ENCODE measurements around the gene OSBPL2.

The OSBPL2 gene

DNA sequence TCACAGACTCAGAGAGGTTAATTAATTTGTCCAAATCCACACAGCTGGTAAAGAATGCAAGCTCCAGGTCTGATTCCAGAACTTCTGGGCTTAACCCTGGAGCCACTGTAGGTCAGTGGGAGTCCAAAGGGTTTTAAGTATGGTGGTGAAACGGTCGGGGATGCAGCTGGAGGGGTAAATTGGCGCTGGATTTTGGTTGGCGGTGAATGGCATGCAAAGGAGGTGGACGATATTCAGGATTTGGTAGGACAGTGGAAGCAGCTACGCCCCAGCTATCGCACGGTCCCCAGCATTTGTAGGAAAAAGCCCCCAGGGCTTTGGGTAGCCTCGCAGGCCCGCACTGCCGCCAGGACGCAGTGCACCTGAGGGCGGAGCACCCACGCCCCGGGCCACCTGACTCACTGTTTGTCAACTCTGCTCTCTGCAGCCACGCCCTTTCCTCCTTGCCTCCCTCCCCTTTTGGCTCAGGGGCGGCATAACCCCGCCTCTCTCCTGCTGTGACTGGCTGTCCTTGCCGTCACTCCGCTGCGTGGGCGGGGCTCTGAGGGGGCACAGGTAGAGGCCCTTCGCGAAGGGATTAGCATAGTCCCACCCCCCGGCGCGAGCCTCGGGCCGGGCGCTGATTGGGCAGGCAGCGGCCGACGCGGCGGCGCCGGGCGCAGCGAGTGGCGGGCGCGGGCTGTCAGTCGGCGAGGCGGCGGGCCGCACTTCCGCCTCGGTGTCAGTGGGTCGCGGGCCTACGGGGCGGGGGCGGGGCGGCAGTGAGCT is at the start of gene OSBPL2:
OSBPL2 (plus strand) TSS at position 721 of the 768 bp plus-strand sequence. CDS start 17,664 bp downstream, outside the sequence.
- DNase-seq (ENCODE audit: low spot score): peak; percentile 100

GRCh38 chr20:62190639-62191411 is 47.5 kb upstream of the OSBPL2 start:
- DNase-seq (ENCODE audit: low spot score): no peak

- no peak for DNase-seq (ENCODE audit: low spot score)
These were observed 46.4 kb upstream of the OSBPL2 start for GRCh38 chr20:62191781-62192559.

- no peak for DNase-seq (ENCODE audit: low spot score)
These were observed 45.7 kb upstream of the OSBPL2 start for GRCh38 chr20:62192635-62193034.

- no peak for DNase-seq (ENCODE audit: low spot score)
These were observed 45.0 kb upstream of the OSBPL2 start for GRCh38 chr20:62193079-62194025.

DNA sequence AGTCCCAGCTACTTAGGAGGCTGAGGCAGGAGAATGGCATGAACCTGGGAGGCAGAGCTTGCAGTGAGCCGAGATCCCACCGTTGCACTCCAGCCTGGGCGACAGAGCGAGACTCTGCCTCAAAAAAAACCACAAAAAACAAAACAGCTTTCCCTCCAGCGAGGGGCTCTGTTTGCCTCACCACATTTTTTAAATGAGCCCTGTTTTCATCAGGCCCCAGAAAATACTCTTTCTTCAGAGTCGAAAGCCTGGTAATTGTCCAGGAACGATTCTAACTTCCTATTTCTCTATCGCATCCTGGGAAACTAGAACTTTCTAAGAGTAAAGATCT is 43.3 kb upstream of the OSBPL2 start:
- no peak for DNase-seq (ENCODE audit: low spot score)

GRCh38 chr20:62195736-62196135 is 42.6 kb upstream of the OSBPL2 start:
- no peak for DNase-seq (ENCODE audit: low spot score)

GRCh38 chr20:62196286-62196685 is 42.0 kb upstream of the OSBPL2 start:
- DNase-seq (ENCODE audit: low spot score): no peak

DNA sequence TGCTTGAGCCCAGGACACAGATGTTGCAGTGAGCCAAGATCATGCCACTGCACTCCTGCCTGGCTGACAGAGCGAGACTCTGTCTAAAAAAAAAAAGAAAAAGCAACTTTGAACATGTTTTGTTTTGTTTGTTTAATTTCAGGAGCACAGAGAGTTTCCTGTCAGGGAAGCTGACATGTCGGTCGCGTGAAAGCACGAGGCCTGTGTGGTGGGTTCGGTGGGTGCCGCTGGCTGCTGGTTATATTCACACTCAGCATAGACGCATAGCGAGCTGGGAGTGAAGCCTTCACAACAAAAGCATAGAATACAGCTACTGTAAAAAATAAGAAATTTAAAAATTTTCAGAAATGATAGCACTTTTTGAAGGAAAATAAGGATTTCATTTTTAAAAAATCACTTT is 41.0 kb upstream of the OSBPL2 start:
- DNase-seq (ENCODE audit: low spot score): no peak

DNA sequence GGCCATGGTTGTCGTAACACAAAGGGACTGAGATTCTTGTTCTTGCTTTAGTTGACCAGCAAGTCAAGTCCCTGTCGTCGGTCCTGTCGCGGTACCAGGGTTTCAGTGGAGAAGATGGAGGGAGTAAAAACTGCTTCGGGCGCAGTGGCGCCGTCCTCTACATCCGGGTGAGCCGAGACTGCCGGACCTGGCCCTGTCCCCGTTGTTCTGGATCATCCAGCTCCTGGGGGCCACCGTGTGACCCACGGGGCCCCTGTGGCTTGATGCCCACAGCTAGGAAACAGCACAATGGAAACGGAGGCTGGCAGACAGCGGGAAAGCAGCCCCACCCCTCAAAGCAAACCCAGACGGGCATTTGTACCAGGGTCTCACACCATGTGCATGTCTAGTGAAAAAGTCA is 40.5 kb upstream of the OSBPL2 start:
- DNase-seq (ENCODE audit: low spot score): no peak

DNA sequence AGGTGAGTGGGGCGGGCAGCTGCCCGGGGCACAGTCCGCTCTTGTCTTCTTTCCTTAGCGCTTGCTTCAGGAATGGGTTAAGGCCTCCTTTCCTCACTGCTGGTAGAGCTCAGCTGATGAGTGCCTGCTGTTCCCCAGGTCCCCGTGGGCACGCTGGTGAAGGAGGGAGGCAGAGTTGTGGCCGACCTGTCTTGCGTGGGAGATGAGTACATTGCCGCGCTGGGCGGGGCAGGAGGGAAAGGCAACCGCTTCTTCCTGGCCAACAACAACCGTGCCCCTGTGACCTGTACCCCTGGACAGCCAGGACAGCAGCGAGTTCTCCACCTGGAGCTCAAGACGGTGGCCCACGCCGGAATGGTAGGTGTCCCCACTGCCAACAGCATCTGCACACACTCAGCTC is 39.8 kb upstream of the OSBPL2 start:
- no peak for DNase-seq (ENCODE audit: low spot score)

GRCh38 chr20:62198931-62199330 is 39.4 kb upstream of the OSBPL2 start:
- no peak for DNase-seq (ENCODE audit: low spot score)

DNA sequence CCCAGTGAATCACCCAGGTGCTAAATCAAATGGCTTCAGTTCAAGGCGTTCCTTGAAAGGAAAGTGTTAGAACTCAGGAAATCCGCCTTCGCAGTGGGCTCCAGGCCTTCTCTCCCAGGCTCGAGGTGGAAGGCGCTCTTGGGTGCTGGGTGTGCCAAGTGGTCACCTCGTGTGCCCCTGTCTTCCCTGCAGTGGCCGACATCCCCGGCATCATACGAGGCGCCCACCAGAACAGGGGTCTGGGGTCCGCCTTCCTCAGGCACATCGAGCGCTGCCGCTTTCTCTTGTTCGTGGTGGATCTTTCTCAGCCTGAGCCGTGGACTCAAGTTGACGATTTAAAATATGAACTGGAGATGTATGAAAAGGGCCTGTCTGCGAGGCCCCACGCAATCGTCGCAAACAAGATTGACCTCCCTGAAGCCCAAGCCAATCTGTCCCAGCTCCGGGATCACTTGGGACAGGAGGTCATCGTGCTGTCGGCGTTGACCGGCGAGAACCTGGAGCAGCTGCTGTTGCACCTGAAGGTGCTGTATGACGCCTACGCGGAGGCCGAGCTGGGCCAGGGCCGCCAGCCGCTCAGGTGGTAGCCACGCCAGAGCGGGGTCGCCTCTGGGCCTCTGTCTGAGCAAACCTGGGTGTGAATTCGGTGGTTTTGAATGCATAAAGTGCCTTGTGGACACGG is 37.7 kb upstream of the OSBPL2 start:
- no peak for DNase-seq (ENCODE audit: low spot score)

GRCh38 chr20:62201173-62202082 is 36.9 kb upstream of the OSBPL2 start:
- no peak for DNase-seq (ENCODE audit: low spot score)

GRCh38 chr20:62202083-62202395 is 36.3 kb upstream of the OSBPL2 start:
- DNase-seq (ENCODE audit: low spot score): no peak

DNA sequence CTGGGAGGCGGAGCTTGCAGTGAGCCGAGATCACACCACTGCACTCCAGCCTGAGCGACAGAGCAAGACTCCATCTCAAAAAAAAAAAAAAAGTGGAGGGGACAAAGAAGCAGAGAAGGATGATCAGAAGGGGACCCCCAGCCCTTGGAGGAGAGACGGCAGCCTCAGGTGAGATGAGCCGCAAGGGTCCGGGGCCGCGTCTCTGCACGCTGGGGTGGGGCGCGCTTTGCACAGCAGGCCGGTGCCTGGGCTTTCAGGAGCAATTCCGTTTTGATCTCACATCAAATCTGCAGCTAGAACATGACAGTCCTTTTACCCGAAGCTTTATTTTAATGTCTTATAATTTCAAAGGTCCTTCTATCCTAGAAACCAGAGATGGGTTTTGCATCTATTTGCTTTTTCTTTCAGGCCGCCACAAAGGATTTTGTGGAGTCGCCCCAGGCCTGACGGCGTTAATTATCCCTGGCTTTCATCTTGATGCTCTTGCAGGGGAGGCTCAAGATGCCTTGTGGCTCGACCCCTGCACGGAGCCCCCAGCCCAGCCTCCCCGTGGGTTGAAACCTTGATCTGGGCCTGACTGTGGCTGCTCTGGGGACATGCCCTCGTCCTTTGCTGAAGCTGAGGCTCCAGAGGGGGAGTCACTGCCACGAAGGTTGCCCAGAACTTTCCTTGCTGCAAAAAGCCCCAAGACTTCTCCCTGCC is 35.5 kb upstream of the OSBPL2 start:
- no peak for DNase-seq (ENCODE audit: low spot score)

DNA sequence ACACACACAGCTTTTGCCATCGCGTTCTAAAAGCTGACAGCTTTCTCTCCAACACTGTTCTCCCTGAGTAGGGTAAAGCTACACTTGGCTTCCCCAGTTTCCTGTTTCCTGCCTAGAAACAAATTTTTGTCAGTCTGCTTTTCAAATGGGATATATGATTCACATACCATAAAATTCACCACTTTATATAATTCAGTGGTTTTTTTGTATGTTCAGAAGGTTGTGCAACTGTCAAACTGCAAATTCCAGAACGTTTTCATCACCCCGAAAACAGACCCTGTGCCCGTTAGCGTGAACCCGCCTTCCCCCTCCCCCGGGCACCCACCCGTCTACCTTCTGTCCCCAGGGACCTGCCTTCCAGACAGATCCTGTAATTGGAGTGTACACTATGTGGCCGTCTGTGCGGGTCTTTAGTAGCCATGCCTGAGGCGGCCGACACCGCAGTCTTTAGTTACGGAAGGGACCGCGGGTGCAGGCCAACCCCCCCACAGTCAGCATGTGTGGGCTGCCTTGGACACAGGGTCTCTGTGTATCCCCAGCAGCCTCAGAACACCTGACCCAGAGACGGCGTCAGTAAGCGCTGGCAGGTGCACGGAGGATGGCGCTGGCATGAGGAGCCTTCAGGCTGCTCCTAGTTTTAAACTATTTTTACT is 34.8 kb upstream of the OSBPL2 start:
- no peak for DNase-seq (ENCODE audit: low spot score)

DNA sequence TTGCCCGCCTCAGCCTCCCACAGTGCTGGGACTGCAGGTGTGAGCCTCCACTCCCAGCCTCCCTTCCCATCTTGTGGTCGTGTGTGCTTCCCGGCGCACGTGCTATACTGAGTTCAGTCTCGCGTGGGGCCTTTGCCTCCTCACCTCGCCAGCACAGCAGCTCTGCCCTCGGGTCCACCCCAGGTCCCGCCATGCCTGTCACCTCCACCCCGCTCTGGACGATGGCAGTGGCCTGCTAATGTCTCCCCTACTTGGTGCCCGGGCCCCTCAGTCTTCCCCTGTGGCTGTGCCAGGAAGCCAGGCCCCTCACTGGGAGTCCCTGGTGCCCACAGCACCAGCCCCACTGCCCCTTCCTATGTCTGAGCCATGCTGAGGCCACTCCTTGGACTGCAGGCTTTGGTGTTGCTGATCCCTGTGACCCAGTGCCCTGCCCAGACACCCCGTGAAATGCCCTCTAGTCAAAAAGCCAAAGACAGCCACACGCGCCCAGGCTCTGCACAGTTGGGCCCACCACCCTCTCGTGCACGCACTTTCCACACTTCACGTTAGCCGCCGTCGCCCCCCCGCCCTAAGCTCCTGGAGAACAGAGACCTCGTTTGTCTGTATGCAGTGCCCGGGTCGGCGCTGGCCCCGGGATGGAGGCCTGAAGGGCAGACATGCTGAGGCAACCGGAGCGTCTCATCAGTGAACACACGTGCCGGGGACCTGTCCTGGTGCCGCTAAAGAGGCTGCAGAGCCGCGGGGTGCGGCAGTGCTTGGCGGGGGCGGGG is 32.5 kb upstream of the OSBPL2 start:
- DNase-seq (ENCODE audit: low spot score): no peak
